ENCODE data around the gene NUDT3.

NUDT3 gene

GRCh38 chr6:34235307-34236130, 156.9 kb downstream of the NUDT3 start:
- no peak overlapping the region for H3K4me3 ChIP-seq (ENCODE audit: low read depth, low read length)

GRCh38 chr6:34234667-34235306, 157.7 kb downstream of the NUDT3 start:
- no peaks in the 10 kb centered on the region for H3K27me3 ChIP-seq
- H3K9me3 ChIP-seq: no peaks in the 10 kb centered on the region
- H3K4me1 ChIP-seq: no peaks in the 10 kb centered on the region
- H3K4me3 ChIP-seq (ENCODE audit: low read depth, low read length): no peak overlapping the region
- TF ChIP-seq CTCF (IDR thresholded peaks at IDR 0.05; ENCODE audit: low read depth, low read length): no peak
- H3K36me3 ChIP-seq: no peaks in the 10 kb centered on the region; the same call in 1 of the 2 replicates
- DNase-seq: no peak

More at GRCh38 chr6:34235307-34236130, 156.9 kb downstream of the NUDT3 start:
- no peak for TF ChIP-seq CTCF (IDR thresholded peaks at IDR 0.05; ENCODE audit: low read depth, low read length)
- H3K9me3 ChIP-seq: no peaks in the 10 kb centered on the region
- peaks cover 4% of the 10 kb centered on the region for H3K36me3 ChIP-seq
- no peaks in the 10 kb centered on the region for H3K4me1 ChIP-seq
- H3K27me3 ChIP-seq: no peaks in the 10 kb centered on the region
- no peak for DNase-seq

GRCh38 chr6:34233867-34234266, 158.6 kb downstream of the NUDT3 start:
- no peak for DNase-seq
- Histone ChIP-seq H3K9me3 (no peaks in the 10 kb centered on the region), H3K4me1 (no peaks in the 10 kb centered on the region), H3K36me3 (no peaks in the 10 kb centered on the region; the same call in 1 of the 2 replicates), H3K27me3 (no peaks in the 10 kb centered on the region), H3K4me3 (ENCODE audit: low read depth, low read length) (no peak overlapping the region)
- TF ChIP-seq CTCF (IDR thresholded peaks at IDR 0.05; ENCODE audit: low read depth, low read length): no peak

- no peak overlapping the region for H3K4me3 ChIP-seq (ENCODE audit: low read depth, low read length)
- H3K36me3 ChIP-seq: no peaks in the 10 kb centered on the region; the same call in 1 of the 2 replicates
- H3K9me3 ChIP-seq: no peaks in the 10 kb centered on the region
- no peaks in the 10 kb centered on the region for H3K27me3 ChIP-seq
- no peaks in the 10 kb centered on the region for H3K4me1 ChIP-seq
- DNase-seq: no peak
- TF ChIP-seq CTCF (IDR thresholded peaks at IDR 0.05; ENCODE audit: low read depth, low read length): no peak
These were observed 159.6 kb downstream of the NUDT3 start for GRCh38 chr6:34232901-34233300.

GRCh38 chr6:34231566-34232336, 160.7 kb downstream of the NUDT3 start:
- no peaks in the 10 kb centered on the region for H3K27me3 ChIP-seq
- no peaks in the 10 kb centered on the region for H3K4me1 ChIP-seq
- no peaks in the 10 kb centered on the region for H3K36me3 ChIP-seq
- H3K9me3 ChIP-seq: no peaks in the 10 kb centered on the region
- H3K4me3 ChIP-seq (ENCODE audit: low read depth, low read length): no peak overlapping the region
- no peak for TF ChIP-seq CTCF (IDR thresholded peaks at IDR 0.05; ENCODE audit: low read depth, low read length)
- no peak for DNase-seq

All from BE2C (cell line).